ENCODE data around the gene DYNLT2.

DYNLT2 gene

DNA sequence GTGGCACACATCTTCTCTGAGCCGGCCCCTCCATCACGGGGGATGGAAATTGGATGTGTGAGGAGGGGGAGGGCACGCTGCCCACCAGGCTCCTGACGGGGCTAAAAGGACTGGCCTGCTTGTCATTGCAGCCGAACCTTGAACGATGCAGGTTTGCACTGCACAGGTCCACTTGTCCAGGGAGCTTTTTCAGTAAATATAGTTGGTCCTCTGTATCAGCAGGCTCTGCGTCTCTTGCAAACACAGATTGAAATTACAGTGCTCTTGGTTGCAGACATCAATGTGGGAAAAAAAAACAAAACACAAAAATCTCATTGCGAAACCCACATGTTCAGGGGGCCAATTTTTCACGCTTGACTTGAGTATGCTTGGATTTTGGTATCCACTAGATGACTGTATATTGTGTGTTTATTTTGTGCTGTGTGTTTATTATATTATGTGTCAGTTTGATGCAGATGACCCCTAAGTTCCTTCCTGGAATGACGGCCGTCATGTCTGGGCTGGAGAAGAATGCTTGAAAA, 29.3 kb upstream of the DYNLT2 start:
- Histone ChIP-seq H3K27ac (no peak overlapping the region), H3K79me2 (ENCODE audit: insufficient read depth, low read depth) (no peaks in the 10 kb centered on the region), H3K9ac (no peak overlapping the region), H3K4me3 (IDR thresholded peaks at IDR 0.05; ENCODE audit: insufficient read depth, low read depth, low read length) (no peak overlapping the region), H3K4me1 (ENCODE audit: low read depth, poor library complexity, severe bottlenecking) (no peaks in the 10 kb centered on the region), H3K36me3 (ENCODE audit: insufficient read depth) (no peaks in the 10 kb centered on the region), H3K27me3 (ENCODE audit: insufficient read depth, low read depth) (no peaks in the 10 kb centered on the region), H4K20me1 (ENCODE audit: insufficient read depth) (no peaks in the 10 kb centered on the region), H3K4me2 (no peak overlapping the region), H2AFZ (ENCODE audit: low read depth) (no peak overlapping the region)
- TF ChIP-seq, protein P1, sequence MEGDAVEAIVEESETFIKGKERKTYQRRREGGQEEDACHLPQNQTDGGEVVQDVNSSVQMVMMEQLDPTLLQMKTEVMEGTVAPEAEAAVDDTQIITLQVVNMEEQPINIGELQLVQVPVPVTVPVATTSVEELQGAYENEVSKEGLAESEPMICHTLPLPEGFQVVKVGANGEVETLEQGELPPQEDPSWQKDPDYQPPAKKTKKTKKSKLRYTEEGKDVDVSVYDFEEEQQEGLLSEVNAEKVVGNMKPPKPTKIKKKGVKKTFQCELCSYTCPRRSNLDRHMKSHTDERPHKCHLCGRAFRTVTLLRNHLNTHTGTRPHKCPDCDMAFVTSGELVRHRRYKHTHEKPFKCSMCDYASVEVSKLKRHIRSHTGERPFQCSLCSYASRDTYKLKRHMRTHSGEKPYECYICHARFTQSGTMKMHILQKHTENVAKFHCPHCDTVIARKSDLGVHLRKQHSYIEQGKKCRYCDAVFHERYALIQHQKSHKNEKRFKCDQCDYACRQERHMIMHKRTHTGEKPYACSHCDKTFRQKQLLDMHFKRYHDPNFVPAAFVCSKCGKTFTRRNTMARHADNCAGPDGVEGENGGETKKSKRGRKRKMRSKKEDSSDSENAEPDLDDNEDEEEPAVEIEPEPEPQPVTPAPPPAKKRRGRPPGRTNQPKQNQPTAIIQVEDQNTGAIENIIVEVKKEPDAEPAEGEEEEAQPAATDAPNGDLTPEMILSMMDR (conservative IDR thresholded peaks at IDR 0.05; ENCODE audit: low read depth, low read length): no peak

DNA sequence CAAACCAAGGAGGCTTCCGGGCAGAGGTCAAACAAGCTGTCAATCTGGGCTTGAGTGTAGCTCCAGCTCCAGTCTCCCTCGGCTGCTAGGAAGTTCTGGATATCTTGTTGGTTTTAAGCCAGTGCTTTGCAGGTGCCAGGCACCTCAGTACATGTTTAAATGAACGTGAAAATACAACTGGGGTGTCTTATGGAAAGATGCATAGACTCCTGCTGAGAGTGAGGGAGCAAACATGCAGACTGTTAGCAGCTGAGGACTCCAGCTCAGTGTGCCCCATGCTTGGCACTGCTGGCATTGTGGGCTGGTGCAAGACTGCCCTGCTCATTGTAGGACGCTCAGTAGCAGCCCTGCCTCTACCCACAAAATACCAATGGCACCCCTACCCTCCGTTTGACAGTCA, 28.5 kb upstream of the DYNLT2 start:
- H4K20me1 ChIP-seq (ENCODE audit: insufficient read depth): no peaks in the 10 kb centered on the region
- no peak overlapping the region for H3K4me2 ChIP-seq
- TF ChIP-seq, protein P1 (conservative IDR thresholded peaks at IDR 0.05; ENCODE audit: low read depth, low read length): no peak
- no peak overlapping the region for H3K4me3 ChIP-seq (IDR thresholded peaks at IDR 0.05; ENCODE audit: insufficient read depth, low read depth, low read length)
- H3K4me1 ChIP-seq (ENCODE audit: low read depth, poor library complexity, severe bottlenecking): no peaks in the 10 kb centered on the region
- H3K27ac ChIP-seq: no peak overlapping the region
- no peaks in the 10 kb centered on the region for H3K27me3 ChIP-seq (ENCODE audit: insufficient read depth, low read depth)
- H3K79me2 ChIP-seq (ENCODE audit: insufficient read depth, low read depth): no peaks in the 10 kb centered on the region
- no peak overlapping the region for H2AFZ ChIP-seq (ENCODE audit: low read depth)
- H3K36me3 ChIP-seq (ENCODE audit: insufficient read depth): no peaks in the 10 kb centered on the region
- H3K9ac ChIP-seq: no peak overlapping the region

DNA sequence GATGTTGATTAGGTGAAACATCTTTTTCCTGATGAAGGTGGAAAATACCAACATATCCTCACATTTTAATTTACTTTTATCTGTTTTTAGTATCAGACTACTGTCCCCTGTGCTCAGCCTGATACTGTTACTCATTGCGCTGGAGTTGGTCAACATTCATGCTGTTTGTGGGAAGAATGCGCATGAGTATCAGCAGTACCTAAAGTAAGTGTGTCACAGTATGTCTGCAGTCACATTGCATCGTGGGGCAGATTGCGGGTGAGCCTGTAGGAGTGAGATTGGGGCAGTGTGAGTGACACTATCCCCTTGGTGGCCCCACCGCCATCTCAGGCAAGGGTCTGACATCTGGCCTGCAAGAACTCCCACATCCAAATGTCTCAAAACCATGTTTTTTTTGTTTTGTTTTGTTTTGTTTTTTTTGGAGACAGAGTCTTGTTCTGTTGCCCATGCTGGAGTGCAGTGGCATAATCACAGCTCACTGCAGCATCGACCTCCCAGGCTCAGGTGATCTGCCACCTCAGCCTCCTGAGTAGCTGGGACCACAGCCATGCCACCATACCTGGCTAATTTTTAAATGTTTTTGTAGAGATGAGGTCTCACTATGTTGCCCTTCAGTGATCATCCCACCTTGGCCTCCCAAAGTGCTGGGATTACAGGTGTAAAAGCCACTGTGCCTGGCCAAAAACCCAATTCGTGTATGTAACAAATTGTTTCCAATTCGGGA, 27.9 kb upstream of the DYNLT2 start:
- no peaks in the 10 kb centered on the region for H3K79me2 ChIP-seq (ENCODE audit: insufficient read depth, low read depth)
- H2AFZ ChIP-seq (ENCODE audit: low read depth): no peak overlapping the region
- H3K4me2 ChIP-seq: no peak overlapping the region
- H4K20me1 ChIP-seq (ENCODE audit: insufficient read depth): no peaks in the 10 kb centered on the region
- H3K27ac ChIP-seq: no peak overlapping the region
- no peak overlapping the region for H3K9ac ChIP-seq
- no peaks in the 10 kb centered on the region for H3K4me1 ChIP-seq (ENCODE audit: low read depth, poor library complexity, severe bottlenecking)
- TF ChIP-seq, protein P1 (conservative IDR thresholded peaks at IDR 0.05; ENCODE audit: low read depth, low read length): no peak
- H3K36me3 ChIP-seq (ENCODE audit: insufficient read depth): no peaks in the 10 kb centered on the region
- no peaks in the 10 kb centered on the region for H3K27me3 ChIP-seq (ENCODE audit: insufficient read depth, low read depth)
- H3K4me3 ChIP-seq (IDR thresholded peaks at IDR 0.05; ENCODE audit: insufficient read depth, low read depth, low read length): no peak overlapping the region

DNA sequence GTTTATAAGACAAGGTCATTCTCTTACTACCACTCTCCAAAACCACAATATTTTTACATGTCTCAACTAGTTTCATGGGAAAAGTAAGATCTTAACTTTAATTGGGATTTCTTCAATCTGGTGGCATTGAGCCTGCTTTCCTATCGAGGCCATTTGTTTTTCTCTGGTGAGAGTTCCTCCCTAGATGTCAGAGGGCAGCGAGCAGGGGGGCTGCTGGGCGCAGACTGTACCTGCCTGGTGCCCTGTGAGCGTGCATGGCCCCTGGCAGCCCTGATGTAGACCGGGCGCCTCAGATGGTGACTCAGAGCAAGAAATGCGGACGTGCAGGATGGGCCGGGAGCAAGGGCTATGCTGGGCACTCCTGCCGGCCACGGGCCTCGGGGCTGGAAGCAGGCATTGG, 27.3 kb upstream of the DYNLT2 start:
- Histone ChIP-seq H3K27me3 (ENCODE audit: insufficient read depth, low read depth) (no peaks in the 10 kb centered on the region), H4K20me1 (ENCODE audit: insufficient read depth) (no peaks in the 10 kb centered on the region), H3K36me3 (ENCODE audit: insufficient read depth) (no peaks in the 10 kb centered on the region), H3K4me2 (no peak overlapping the region), H3K27ac (no peak overlapping the region), H3K4me1 (ENCODE audit: low read depth, poor library complexity, severe bottlenecking) (no peaks in the 10 kb centered on the region), H2AFZ (ENCODE audit: low read depth) (no peak overlapping the region), H3K79me2 (ENCODE audit: insufficient read depth, low read depth) (no peaks in the 10 kb centered on the region), H3K4me3 (IDR thresholded peaks at IDR 0.05; ENCODE audit: insufficient read depth, low read depth, low read length) (no peak overlapping the region), H3K9ac (no peak overlapping the region)
- TF ChIP-seq, protein P1 (conservative IDR thresholded peaks at IDR 0.05; ENCODE audit: low read depth, low read length): no peak

All from KMS-11 (cell line).